HCT116 (cell line): ENCODE results near the gene ZHX3. TPM values are rescaled to one million over a fixed set of nuclear protein-coding genes. Genes with fewer than 3 reads are reported as not detected.

Experiments used
- ATAC-seq: fragments of 200-7000 bp; cut with Tn5 transposase; 2 replicates; pipeline ENCODE4 v1.9.1; 2020; ENCODE audit warnings: mild to moderate bottlenecking, moderate library complexity
- BruUV-seq: library from RNA; stranded (reverse); fragments of 400-500 nt; replicated peaks from 2 replicates; lab custom pipeline; 2021; lab: Mats Ljungman, UMichigan
- CTCF ChIA-PET: fragments of 300-600 bp; sonication (Branson Sonifier 250); formaldehyde crosslinking; loops from one replicate; lab custom pipeline; 2021; ENCODE audit warnings: antibody characterized with exemption; lab: Charles Lee
- POLR2A ChIA-PET: fragments of 300-600, 350-600 bp; sonication (Branson Sonifier 250); formaldehyde crosslinking; loops from one replicate; lab custom pipeline; 2021; ENCODE audit warnings: antibody characterized with exemption; lab: Charles Lee
- RAD21 ChIA-PET, 2 experiments: fragments of 300-600 bp; sonication (Branson Sonifier 250); formaldehyde crosslinking; loops; one replicate each; lab custom pipeline; 2023; ENCODE audit warnings: low total read pairs in 2 of 2; ENCODE audit not compliant: uncharacterized antibody in 2 of 2, unreplicated experiment in 2 of 2, low non-redundant PET in 1 of 2; lab: Charles Lee
- DNase-seq: peaks from one replicate; pipeline ENCODE4 v3.0.0-alpha.2; 2010; ENCODE audit warnings: low read depth, low spot score
- H2AFZ ChIP-seq: fragments of 200-600 bp; shearing (Covaris generic), sonication (generic); 2 replicates; pipeline ENCODE4 v1.6.1; 2017; ENCODE audit warnings: low read depth, mixed run types, mixed read lengths, antibody characterized with exemption, low read length; ENCODE audit not compliant: poor library complexity, severe bottlenecking
- H3K27ac ChIP-seq: 2 replicates; pipeline ENCODE4 v1.5.1; 2012; ENCODE audit warnings: low read depth, low read length
- H3K27me3 ChIP-seq: fragments of 200-600 bp; sonication (generic); 2 replicates; pipeline ENCODE4 v1.6.1; 2016; ENCODE audit warnings: mixed run types, low read length, mixed read lengths; ENCODE audit not compliant: insufficient read depth
- H3K36me3 ChIP-seq, 2 experiments: fragments of 200-500 bp in 1 of 2; fragments of 200-600 bp in 1 of 2; sonication (Bioruptor generic) in 1 of 2; sonication (generic) in 1 of 2; 2 replicates each; pipeline versions ENCODE4 v1.5.1 to v1.6.1; 2014 to 2016; ENCODE audit warnings: low read length in 2 of 2, inconsistent platforms in 1 of 2, mixed read lengths in 1 of 2, mixed run types in 1 of 2; ENCODE audit not compliant: insufficient read depth in 2 of 2, control insufficient read depth in 1 of 2
- H3K4me1 ChIP-seq, 2 experiments: fragments of 200-600 bp in 1 of 2; sonication (generic) in 1 of 2; 2 replicates each; pipeline versions ENCODE4 v1.5.1 to v1.6.1; 2012 to 2017; ENCODE audit warnings: low read length in 2 of 2, inconsistent platforms in 1 of 2, mild to moderate bottlenecking in 1 of 2, mixed read lengths in 1 of 2, mixed run types in 1 of 2, moderate library complexity in 1 of 2; ENCODE audit not compliant: insufficient read depth in 2 of 2, control insufficient read depth in 1 of 2
- H3K4me2 ChIP-seq: fragments of 200-600 bp; sonication (generic); 2 replicates; pipeline ENCODE4 v1.6.1; 2017; ENCODE audit warnings: mixed run types, low read length, mixed read lengths
- H3K4me3 ChIP-seq, 2 experiments: fragments of 200-600 bp in 1 of 2; sonication (generic) in 1 of 2; replicated peaks in 1 of 2; 2 replicates each; pipeline ENCODE4 v1.5.1; 2011 to 2016; ENCODE audit warnings: low read length in 2 of 2, control low read depth in 1 of 2, low read depth in 1 of 2, mild to moderate bottlenecking in 1 of 2, mixed read lengths in 1 of 2, mixed run types in 1 of 2
- H3K79me2 ChIP-seq: fragments of 200-600 bp; sonication (generic); 2 replicates; pipeline ENCODE4 v1.6.1; 2017; ENCODE audit warnings: mild to moderate bottlenecking, mixed run types, low read length, moderate library complexity, mixed read lengths; ENCODE audit not compliant: insufficient read depth
- H3K9ac ChIP-seq: fragments of 200-600 bp; sonication (generic); 2 replicates; pipeline ENCODE4 v1.6.1; 2016; ENCODE audit warnings: low read length, mixed read lengths
- H3K9me2 ChIP-seq: fragments of 200-600 bp; sonication (generic), shearing (Covaris generic); 2 replicates; pipeline ENCODE4 v1.6.1; 2017; ENCODE audit warnings: mixed run types, mild to moderate bottlenecking, moderate library complexity; ENCODE audit not compliant: insufficient read depth
- H3K9me3 ChIP-seq, 2 experiments: fragments of 200-500 bp in 1 of 2; fragments of 200-600 bp in 1 of 2; sonication (Bioruptor generic) in 1 of 2; sonication (generic) in 1 of 2; 2 replicates each; pipeline ENCODE4 v1.6.1; 2014 to 2017; ENCODE audit warnings: low read length in 2 of 2, mixed read lengths in 2 of 2, inconsistent platforms in 1 of 2, low read depth in 1 of 2, mild to moderate bottlenecking in 1 of 2, mixed run types in 1 of 2, moderate library complexity in 1 of 2; ENCODE audit not compliant: control insufficient read depth in 1 of 2, insufficient read depth in 1 of 2
- H4K20me1 ChIP-seq: fragments of 200-600 bp; sonication (generic), shearing (Covaris generic); 2 replicates; pipeline ENCODE4 v1.6.1; 2017; ENCODE audit warnings: mixed run types, mild to moderate bottlenecking, moderate library complexity; ENCODE audit not compliant: insufficient read depth
- CEBPB ChIP-seq: IDR thresholded peaks from 2 replicates; pipeline ENCODE4 v1.6.1; 2012; ENCODE audit warnings: low read depth
- EGR1 ChIP-seq: IDR thresholded peaks from 2 replicates; pipeline ENCODE4 v1.6.1; 2012; ENCODE audit warnings: low read depth
- ELF1 ChIP-seq: IDR thresholded peaks from 2 replicates; pipeline ENCODE4 v1.6.1; 2012; ENCODE audit warnings: low read depth, borderline replicate concordance
- EZH2phosphoT487 ChIP-seq: fragments of 200-600 bp; IDR thresholded peaks from 2 replicates; pipeline ENCODE4 v1.6.1; 2018; ENCODE audit warnings: antibody characterized with exemption, borderline replicate concordance
- FOSL1 ChIP-seq: IDR thresholded peaks from 2 replicates; pipeline ENCODE4 v1.6.1; 2012; ENCODE audit warnings: low read depth
- JUND ChIP-seq: IDR thresholded peaks from 2 replicates; pipeline ENCODE4 v1.6.1; 2012
- POLR2A ChIP-seq: IDR thresholded peaks from 2 replicates; pipeline ENCODE4 v1.7.0; 2011; ENCODE audit warnings: borderline replicate concordance; ENCODE audit not compliant: insufficient read depth, insufficient read length; ENCODE audit errors: extremely low read depth
- POLR2AphosphoS5 ChIP-seq: IDR thresholded peaks from 2 replicates; pipeline ENCODE4 v1.6.1; 2011; ENCODE audit warnings: mild to moderate bottlenecking, low read depth, low read length, moderate library complexity
- SP1 ChIP-seq: IDR thresholded peaks from 2 replicates; pipeline ENCODE4 v1.6.1; 2012; ENCODE audit warnings: low read depth
- SRF ChIP-seq: IDR thresholded peaks from 2 replicates; pipeline ENCODE4 v1.6.1; 2012; ENCODE audit warnings: low read depth
- YY1 ChIP-seq: IDR thresholded peaks from 2 replicates; pipeline ENCODE4 v1.6.1; 2011; ENCODE audit warnings: low read length, low read depth, moderate library complexity, mild to moderate bottlenecking; ENCODE audit not compliant: insufficient replicate concordance; ENCODE audit errors: extremely low read depth
- ZNF274 ChIP-seq: fragments of 200-500 bp; sonication (Bioruptor generic); IDR thresholded peaks from 2 replicates; pipeline ENCODE4 v1.6.1; 2014; ENCODE audit warnings: mild to moderate bottlenecking, low read depth, low read length, inconsistent platforms
- intact Hi-C: fragments of 100-400 bp; cut with micrococcal nuclease; formaldehyde crosslinking; loops from 2 replicates; pipeline ENCODE4 v1.10.0; 2022
- total RNA-seq: library from RNA; stranded (reverse); gene quantifications from one replicate; pipeline ENCODE4 v1.2.1, GENCODE V29; 2021; ENCODE audit not compliant: unreplicated experiment
- TF ChIP-seq, protein P1 (sequence below): IDR thresholded peaks from 2 replicates; pipeline ENCODE4 v1.6.1; 2012
- TF ChIP-seq, protein P2 (sequence below): IDR thresholded peaks from 2 replicates; pipeline ENCODE4 v1.6.1; 2011; ENCODE audit warnings: mild to moderate bottlenecking, low read length, moderate library complexity; ENCODE audit not compliant: insufficient replicate concordance; ENCODE audit errors: extremely low read depth

Gene ZHX3
- total RNA-seq, 1 experiment from 2014 or later, result 13.3 TPM

DNA sequence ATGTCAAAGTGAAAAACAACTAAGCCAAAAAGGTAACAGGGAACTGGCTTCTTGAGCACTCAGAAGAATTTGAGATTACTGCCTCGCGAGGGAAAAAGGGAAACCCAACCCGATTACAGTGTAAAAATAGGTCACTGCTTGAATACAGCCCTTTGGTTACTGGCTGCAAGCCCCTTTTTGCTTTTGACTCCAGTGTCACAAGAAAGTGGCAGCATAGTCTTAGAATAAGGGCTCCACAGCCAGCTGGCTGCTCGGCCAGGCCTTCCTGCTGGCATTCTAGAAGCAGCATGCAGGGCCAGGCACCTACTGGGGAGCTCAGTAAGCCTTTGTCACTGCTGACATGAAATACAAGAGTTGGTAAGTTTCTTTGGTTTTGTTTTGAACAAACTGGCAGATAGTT, 83.0 kb downstream of the ZHX3 start:
- intact Hi-C loops, result no loop called here
- H3K4me2 ChIP-seq, result no peak overlapping the region
- no peaks in the 10 kb centered on the region for H3K9me2 ChIP-seq
- H3K4me3 ChIP-seq, result no peak overlapping the region
- no peaks in the 10 kb centered on the region for H4K20me1 ChIP-seq
- TF ChIP-seq, protein P1, sequence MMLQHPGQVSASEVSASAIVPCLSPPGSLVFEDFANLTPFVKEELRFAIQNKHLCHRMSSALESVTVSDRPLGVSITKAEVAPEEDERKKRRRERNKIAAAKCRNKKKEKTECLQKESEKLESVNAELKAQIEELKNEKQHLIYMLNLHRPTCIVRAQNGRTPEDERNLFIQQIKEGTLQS, result no peak
- TF ChIP-seq EZH2phosphoT487, result no peak
- TF ChIP-seq, protein P2, sequence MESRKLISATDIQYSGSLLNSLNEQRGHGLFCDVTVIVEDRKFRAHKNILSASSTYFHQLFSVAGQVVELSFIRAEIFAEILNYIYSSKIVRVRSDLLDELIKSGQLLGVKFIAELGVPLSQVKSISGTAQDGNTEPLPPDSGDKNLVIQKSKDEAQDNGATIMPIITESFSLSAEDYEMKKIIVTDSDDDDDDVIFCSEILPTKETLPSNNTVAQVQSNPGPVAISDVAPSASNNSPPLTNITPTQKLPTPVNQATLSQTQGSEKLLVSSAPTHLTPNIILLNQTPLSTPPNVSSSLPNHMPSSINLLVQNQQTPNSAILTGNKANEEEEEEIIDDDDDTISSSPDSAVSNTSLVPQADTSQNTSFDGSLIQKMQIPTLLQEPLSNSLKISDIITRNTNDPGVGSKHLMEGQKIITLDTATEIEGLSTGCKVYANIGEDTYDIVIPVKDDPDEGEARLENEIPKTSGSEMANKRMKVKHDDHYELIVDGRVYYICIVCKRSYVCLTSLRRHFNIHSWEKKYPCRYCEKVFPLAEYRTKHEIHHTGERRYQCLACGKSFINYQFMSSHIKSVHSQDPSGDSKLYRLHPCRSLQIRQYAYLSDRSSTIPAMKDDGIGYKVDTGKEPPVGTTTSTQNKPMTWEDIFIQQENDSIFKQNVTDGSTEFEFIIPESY, result no peak
- TF ChIP-seq ELF1, result no peak
- no peak for TF ChIP-seq FOSL1
- no peak for TF ChIP-seq POLR2AphosphoS5
- no peak for TF ChIP-seq ZNF274
- no peak for TF ChIP-seq JUND
- no peak for TF ChIP-seq CEBPB
- no peak for TF ChIP-seq SP1
- TF ChIP-seq SRF, result no peak
- no peak for TF ChIP-seq YY1
- no peak for TF ChIP-seq EGR1
- no peak for TF ChIP-seq POLR2A
- no peaks in the 10 kb centered on the region for H3K9me3 ChIP-seq
- H3K9ac ChIP-seq, result no peak overlapping the region
- CTCF ChIA-PET, result interaction anchor here (1.1 kb wide), 1 partner anchor 62 kb away, joined by 4 read pairs; no protein-coding TSS in a partner anchor
- H2AFZ ChIP-seq, result no peak overlapping the region
- DNase-seq, result no peak
- POLR2A ChIA-PET, result no interaction called here
- H3K27me3 ChIP-seq, result no peaks in the 10 kb centered on the region
- H3K79me2 ChIP-seq, result no peaks in the 10 kb centered on the region
- no TSS peak for BruUV-seq
- H3K27ac ChIP-seq, result no peak overlapping the region
- no peaks in the 10 kb centered on the region for H3K36me3 ChIP-seq
- RAD21 ChIA-PET, result no interaction called here
- H3K4me1 ChIP-seq, result peaks cover 7 to 19% of the 10 kb centered on the region in 2 experiments
- no peak for ATAC-seq
